Keratinocyte (primary cell): Measurements from ENCODE around the gene HERPUD1.

Source experiments
- EZH2 ChIP-seq: IDR thresholded peaks from one replicate; pipeline ENCODE4 v1.6.1; 2012; ENCODE audit warnings: inconsistent platforms, mild to moderate bottlenecking, low read length, moderate library complexity
- TF ChIP-seq, protein P1 (sequence below), 3 experiments: IDR thresholded peaks in 1 of 3; conservative IDR thresholded peaks in 1 of 3; optimal IDR thresholded peaks in 1 of 3; 2 replicates in 2 of 3; 3 replicates in 1 of 3; pipeline versions ENCODE3 to v1.5.1; 2011; ENCODE audit warnings: low read length in 3 of 3, mild to moderate bottlenecking in 3 of 3, moderate library complexity in 2 of 3, control low read depth in 1 of 3, inconsistent platforms in 1 of 3; ENCODE audit not compliant: insufficient read depth in 2 of 3; ENCODE audit errors: extremely low read depth in 1 of 3

DNA sequence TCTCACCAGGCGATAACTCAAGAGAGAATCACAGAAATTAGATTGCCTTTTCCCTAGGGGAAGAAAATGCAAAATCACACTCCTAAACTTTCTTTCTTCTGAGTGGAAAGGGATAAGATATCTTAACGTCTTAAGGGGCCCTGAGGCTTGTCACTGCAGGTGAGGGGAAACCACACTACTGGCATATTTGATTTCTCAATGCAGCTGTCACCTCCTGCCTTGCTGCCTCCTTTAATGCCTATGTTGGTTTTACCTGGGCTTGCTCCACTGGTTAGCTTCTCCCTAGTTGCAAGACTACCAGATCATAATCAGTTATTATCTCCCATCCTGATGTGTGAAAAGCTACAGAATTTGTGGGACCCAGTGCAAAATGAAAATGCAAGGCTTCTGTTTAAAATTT lies 4.5 kb upstream of the HERPUD1 start:
- TF ChIP-seq, protein P1, sequence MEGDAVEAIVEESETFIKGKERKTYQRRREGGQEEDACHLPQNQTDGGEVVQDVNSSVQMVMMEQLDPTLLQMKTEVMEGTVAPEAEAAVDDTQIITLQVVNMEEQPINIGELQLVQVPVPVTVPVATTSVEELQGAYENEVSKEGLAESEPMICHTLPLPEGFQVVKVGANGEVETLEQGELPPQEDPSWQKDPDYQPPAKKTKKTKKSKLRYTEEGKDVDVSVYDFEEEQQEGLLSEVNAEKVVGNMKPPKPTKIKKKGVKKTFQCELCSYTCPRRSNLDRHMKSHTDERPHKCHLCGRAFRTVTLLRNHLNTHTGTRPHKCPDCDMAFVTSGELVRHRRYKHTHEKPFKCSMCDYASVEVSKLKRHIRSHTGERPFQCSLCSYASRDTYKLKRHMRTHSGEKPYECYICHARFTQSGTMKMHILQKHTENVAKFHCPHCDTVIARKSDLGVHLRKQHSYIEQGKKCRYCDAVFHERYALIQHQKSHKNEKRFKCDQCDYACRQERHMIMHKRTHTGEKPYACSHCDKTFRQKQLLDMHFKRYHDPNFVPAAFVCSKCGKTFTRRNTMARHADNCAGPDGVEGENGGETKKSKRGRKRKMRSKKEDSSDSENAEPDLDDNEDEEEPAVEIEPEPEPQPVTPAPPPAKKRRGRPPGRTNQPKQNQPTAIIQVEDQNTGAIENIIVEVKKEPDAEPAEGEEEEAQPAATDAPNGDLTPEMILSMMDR (optimal IDR thresholded peaks at IDR 0.05 in 1 of 3, IDR thresholded peaks at IDR 0.05 in 1 of 3, conservative IDR thresholded peaks at IDR 0.05 in 1 of 3; ENCODE audit: extremely low read depth in 1 of 3, insufficient read depth in 2 of 3, low read length in 3 of 3) = no peak
- no peak for TF ChIP-seq EZH2
